DND-41 (cell line): ENCODE results near the gene NUP42.

Source experiments
- ATAC-seq: fragments of 200-7000 bp; cut with Tn5 transposase; 3 replicates; pipeline ENCODE4 v1.9.1; 2021; ENCODE audit warnings: low read depth; ENCODE audit not compliant: insufficient read depth
- DNase-seq: peaks from one replicate; pipeline ENCODE4 v3.0.0-alpha.2; 2020
- H2AFZ ChIP-seq: 2 replicates; pipeline ENCODE4 v1.6.0; 2012; ENCODE audit warnings: low read depth, low read length
- H3K27ac ChIP-seq: 2 replicates; pipeline ENCODE4 v1.5.1; 2012; ENCODE audit warnings: low read length, inconsistent platforms
- H3K27me3 ChIP-seq: fragments of 200-600 bp; sonication (generic); 2 replicates; pipeline ENCODE4 v1.6.0; 2012; ENCODE audit warnings: low read length, mild to moderate bottlenecking, inconsistent platforms; ENCODE audit not compliant: insufficient read depth, poor library complexity
- H3K36me3 ChIP-seq: 2 replicates; pipeline ENCODE4 v1.5.1; 2012; ENCODE audit warnings: low read length, inconsistent platforms; ENCODE audit not compliant: insufficient read depth
- H3K4me1 ChIP-seq: 2 replicates; pipeline ENCODE4 v1.5.1; 2012; ENCODE audit warnings: mild to moderate bottlenecking, low read length; ENCODE audit not compliant: insufficient read depth
- H3K4me2 ChIP-seq: 2 replicates; pipeline ENCODE4 v1.6.0; 2012; ENCODE audit warnings: mild to moderate bottlenecking, moderate library complexity, low read length, inconsistent platforms; ENCODE audit not compliant: insufficient read depth
- H3K4me3 ChIP-seq, 2 experiments: fragments of 200-600 bp in 1 of 2; shearing (Covaris generic) in 1 of 2; 2 replicates each; pipeline ENCODE4 v1.5.1; 2012 to 2016; ENCODE audit warnings: inconsistent platforms in 2 of 2, low read length in 2 of 2, mild to moderate bottlenecking in 2 of 2, low read depth in 1 of 2, moderate library complexity in 1 of 2
- H3K79me2 ChIP-seq: 2 replicates; pipeline ENCODE4 v1.6.0; 2012; ENCODE audit warnings: low read length, inconsistent platforms; ENCODE audit not compliant: insufficient read depth
- H3K9ac ChIP-seq: 2 replicates; pipeline ENCODE4 v1.6.0; 2012; ENCODE audit warnings: low read depth, mild to moderate bottlenecking, inconsistent platforms, low read length, moderate library complexity
- H3K9me3 ChIP-seq: 2 replicates; pipeline ENCODE4 v1.5.1; 2012; ENCODE audit warnings: low read length, moderate library complexity, mild to moderate bottlenecking, inconsistent platforms; ENCODE audit not compliant: insufficient read depth, severe bottlenecking
- H4K20me1 ChIP-seq: 2 replicates; pipeline ENCODE4 v1.6.0; 2012; ENCODE audit warnings: low read length; ENCODE audit not compliant: insufficient read depth
- CTCF ChIP-seq: IDR thresholded peaks from 2 replicates; pipeline ENCODE4 v1.5.1; 2012; ENCODE audit warnings: borderline replicate concordance, low read length, moderate library complexity, mild to moderate bottlenecking; ENCODE audit not compliant: poor library complexity, severe bottlenecking; ENCODE audit errors: extremely low read depth
- EZH2 ChIP-seq: IDR thresholded peaks from 3 replicates; pipeline ENCODE4 v1.6.1; 2012; ENCODE audit warnings: borderline replicate concordance, low read depth, mild to moderate bottlenecking, moderate library complexity, low read length, inconsistent platforms; ENCODE audit not compliant: severe bottlenecking

NUP42 gene

GRCh38 chr7:23232966-23233365, 51.1 kb downstream of the NUP42 start:
- Histone ChIP-seq H3K9me3 (no peaks in the 10 kb centered on the region), H2AFZ (no peak overlapping the region), H3K9ac (no peak overlapping the region), H3K27me3 (peaks cover 3% of the 10 kb centered on the region), H3K4me3 (no peak overlapping the region), H3K36me3 (no peaks in the 10 kb centered on the region), H3K27ac (no peak overlapping the region), H4K20me1 (no peaks in the 10 kb centered on the region), H3K4me2 (no peak overlapping the region), H3K4me1 (no peaks in the 10 kb centered on the region), H3K79me2 (no peaks in the 10 kb centered on the region)
- no peak for ATAC-seq
- TF ChIP-seq EZH2, result no peak
- TF ChIP-seq CTCF, result no peak
- no peak for DNase-seq

GRCh38 chr7:23234569-23235296, 52.9 kb downstream of the NUP42 start:
- Histone ChIP-seq H3K9me3 (no peaks in the 10 kb centered on the region), H4K20me1 (no peaks in the 10 kb centered on the region), H3K9ac (no peak overlapping the region), H2AFZ (no peak overlapping the region), H3K36me3 (no peaks in the 10 kb centered on the region), H3K4me2 (no peak overlapping the region), H3K27ac (no peak overlapping the region), H3K27me3 (peaks cover 4% of the 10 kb centered on the region), H3K79me2 (no peaks in the 10 kb centered on the region), H3K4me3 (no peak overlapping the region), H3K4me1 (no peaks in the 10 kb centered on the region)
- ATAC-seq (no peak), DNase-seq (no peak)
- TF ChIP-seq EZH2, result no peak
- TF ChIP-seq CTCF, result no peak

GRCh38 chr7:23235813-23236221, 54.0 kb downstream of the NUP42 start:
- H3K9me3 ChIP-seq, result no peaks in the 10 kb centered on the region
- H4K20me1 ChIP-seq, result no peaks in the 10 kb centered on the region
- no peak for TF ChIP-seq CTCF
- no peaks in the 10 kb centered on the region for H3K4me1 ChIP-seq
- DNase-seq, result no peak
- H2AFZ ChIP-seq, result no peak overlapping the region
- H3K27me3 ChIP-seq, result peaks cover 10% of the 10 kb centered on the region
- H3K36me3 ChIP-seq, result no peaks in the 10 kb centered on the region
- no peak for ATAC-seq
- H3K27ac ChIP-seq, result no peak overlapping the region
- H3K4me2 ChIP-seq, result no peak overlapping the region
- H3K9ac ChIP-seq, result no peak overlapping the region
- no peak overlapping the region for H3K4me3 ChIP-seq
- no peaks in the 10 kb centered on the region for H3K79me2 ChIP-seq
